GM19468 (cell line): ENCODE measurements around the gene CDC42BPA.
"Not testable (repeated sequence)": the region's sequence is repeated elsewhere in the genome, so short reads cannot be mapped to it uniquely, and the experiment has no call there.

Experiments used
- ATAC-seq: cut with Tn5 transposase; IDR thresholded peaks from one replicate; pipeline ENCODE4 v1.9.1; 2021; ENCODE audit warnings: mild to moderate bottlenecking, moderate library complexity, moderate number of reproducible peaks; ENCODE audit not compliant: unreplicated experiment; ENCODE audit errors: extremely low read depth

The CDC42BPA gene

DNA sequence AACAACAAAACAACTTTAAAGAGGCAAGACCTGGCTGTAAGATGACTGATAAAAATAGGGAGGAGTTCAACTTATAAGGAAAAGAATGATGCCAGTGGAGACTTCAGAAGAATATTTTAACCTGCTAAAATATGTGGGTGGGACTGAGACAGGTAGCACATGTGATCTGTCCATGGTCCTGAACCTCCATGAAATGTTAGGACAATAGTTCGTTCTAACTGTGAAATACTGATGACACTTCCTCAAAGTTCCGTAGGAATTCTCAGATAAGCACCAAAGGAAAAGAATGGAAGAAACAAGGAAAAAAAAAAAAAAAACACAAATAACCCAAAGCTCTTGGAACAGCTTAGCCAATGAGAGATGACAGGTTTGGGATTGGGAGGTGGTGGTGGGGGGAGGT is 44.7 kb downstream of the CDC42BPA start:
- ATAC-seq = no peak

DNA sequence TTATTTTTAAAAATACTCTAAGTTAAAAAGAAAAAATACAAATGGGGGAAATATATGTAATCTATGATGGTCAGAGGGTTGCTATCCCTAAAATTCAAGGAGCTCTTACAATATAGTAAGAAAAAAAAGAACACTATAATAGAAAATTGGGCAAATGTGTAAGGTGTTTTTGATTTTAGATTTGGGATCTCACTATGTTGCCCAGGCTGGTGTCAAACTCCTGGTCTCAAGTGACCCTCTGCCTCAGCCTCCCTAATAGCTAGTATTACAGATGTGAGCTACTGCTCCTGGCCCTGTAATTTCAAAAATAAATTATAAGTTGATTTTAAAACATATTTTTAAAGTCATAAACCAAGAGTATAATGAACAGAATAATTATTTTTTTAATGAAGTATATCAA is 45.9 kb downstream of the CDC42BPA start:
- no peak for ATAC-seq

DNA sequence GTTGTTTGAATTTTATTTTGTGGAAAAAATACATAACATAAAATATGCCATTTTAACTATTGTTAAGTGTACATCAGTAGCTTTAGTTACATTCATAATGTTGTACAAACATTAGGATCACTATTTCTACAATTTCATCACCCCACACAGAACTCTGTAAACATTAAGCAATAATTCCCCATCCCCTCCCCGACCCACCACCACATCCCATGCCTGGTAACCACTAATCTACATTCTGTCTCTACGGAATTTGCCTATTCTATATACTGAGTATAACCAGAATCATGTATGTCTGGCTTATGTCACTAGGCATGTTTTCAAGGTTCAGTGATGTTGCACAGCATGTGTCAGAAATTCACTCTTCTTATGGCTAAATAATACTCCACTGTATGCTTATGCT is 47.7 kb downstream of the CDC42BPA start:
- no peak for ATAC-seq

DNA sequence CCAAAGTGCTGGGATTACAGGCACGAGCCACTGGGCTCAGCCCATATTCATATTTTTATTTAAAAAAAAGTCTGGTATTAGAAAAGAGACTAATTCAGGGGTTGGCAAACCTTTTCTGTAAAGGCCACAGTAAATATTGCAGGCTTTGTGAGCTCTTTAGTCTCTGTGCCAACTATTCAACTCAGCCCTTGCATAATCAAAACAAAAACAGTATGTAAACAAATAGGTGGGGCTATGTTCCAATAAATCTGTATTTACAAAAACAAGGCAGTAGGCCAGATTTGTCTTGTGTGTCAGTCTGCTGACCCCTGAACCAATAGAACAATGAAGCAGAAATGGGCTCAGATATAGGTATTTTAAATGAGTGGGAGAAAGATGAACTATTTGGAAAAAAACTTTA is 49.3 kb downstream of the CDC42BPA start:
- no peak for ATAC-seq

DNA sequence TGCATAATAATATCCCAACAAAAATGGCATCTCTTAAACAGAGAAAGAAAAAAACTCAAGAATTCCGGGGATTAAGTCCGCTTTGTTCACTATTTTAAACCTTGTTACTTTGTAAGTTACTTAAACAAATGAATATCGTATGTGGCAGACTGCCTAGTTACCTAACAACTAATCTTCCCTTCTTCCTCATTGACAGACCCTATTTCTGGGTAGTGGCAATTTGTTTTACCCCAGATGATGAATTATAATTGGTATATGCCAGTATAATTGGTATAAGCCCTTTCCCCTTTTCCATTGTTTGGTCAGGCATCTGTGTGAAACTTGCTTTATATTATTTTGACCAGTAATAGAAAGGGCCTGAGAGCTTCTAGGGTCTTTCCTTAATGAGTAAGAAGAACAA is 52.4 kb downstream of the CDC42BPA start:
- no peak for ATAC-seq

DNA sequence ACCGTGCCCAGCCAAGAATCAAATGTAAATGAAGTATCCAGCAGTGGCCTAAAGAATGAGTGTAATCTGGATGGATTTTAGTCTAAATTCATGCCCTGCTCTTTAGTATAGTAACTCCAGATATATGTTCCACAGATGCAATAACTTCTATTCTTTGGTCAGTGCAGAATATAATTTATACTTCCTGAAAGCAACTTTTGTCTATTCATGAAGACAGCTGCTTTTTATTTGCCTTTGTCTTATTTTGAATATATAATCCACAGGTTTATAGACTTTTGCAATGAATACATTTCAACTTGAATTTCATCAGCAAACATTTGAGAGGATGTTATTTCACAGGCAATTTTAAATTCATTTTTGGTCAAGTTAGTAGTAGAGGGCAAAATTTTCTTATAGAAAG is 54.4 kb downstream of the CDC42BPA start:
- no peak for ATAC-seq

DNA sequence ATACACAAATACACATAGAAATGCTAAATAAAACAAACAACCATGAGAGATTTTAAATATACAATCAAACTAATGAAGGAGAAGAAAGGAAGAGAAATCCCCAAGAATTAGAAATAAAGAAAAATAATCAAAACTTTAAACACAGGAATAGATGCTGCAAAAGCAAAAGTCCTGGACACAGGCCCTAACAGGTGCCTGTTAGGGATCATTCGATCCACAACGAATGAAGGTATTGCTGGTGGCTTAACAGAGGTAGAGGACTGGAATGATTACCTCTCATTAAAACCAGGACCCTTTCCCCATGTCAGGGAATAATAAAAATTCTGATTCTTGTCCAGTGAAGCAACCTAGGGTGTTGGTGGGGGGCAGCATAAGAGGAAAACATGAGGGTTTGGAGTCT is 56.8 kb downstream of the CDC42BPA start:
- no peak for ATAC-seq

DNA sequence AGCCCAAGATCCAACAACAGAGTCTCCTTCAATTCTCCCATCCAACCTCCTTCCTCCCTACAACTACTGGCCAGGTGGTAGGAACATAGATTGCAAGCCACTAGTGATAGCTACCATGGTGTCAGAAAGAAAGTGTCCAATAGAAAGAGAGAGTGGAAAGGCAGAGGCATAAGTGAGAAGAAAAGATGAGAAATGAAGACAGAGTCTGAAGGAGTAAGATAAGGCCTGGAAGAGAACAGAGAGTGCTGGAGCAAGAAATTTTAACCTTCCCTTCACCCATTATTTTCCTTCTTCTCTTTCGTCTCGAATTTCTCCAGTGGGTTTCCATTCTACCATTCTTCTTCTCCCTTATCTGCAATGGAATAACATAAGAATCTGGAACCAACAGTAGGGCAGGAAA is 57.9 kb downstream of the CDC42BPA start:
- no peak for ATAC-seq

DNA sequence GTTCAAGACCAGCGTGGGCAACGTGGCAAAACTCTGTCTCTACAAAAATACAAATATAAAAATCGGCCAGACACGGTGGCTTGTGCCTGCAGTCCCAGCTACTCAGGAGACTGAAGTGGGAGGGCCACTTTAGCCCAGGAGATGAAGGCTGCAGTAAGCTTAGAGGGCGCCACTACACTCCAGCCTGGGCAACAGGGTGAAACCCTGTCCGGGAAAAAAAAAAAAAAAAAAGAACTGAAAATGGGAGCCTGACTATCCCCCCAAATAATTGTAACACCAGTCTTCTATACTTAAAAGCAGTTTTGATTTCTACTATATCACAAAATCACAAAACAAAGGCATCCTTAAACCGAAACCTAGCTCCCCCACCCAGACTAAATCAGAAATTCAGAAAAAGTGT is 60.3 kb downstream of the CDC42BPA start:
- ATAC-seq = no peak

DNA sequence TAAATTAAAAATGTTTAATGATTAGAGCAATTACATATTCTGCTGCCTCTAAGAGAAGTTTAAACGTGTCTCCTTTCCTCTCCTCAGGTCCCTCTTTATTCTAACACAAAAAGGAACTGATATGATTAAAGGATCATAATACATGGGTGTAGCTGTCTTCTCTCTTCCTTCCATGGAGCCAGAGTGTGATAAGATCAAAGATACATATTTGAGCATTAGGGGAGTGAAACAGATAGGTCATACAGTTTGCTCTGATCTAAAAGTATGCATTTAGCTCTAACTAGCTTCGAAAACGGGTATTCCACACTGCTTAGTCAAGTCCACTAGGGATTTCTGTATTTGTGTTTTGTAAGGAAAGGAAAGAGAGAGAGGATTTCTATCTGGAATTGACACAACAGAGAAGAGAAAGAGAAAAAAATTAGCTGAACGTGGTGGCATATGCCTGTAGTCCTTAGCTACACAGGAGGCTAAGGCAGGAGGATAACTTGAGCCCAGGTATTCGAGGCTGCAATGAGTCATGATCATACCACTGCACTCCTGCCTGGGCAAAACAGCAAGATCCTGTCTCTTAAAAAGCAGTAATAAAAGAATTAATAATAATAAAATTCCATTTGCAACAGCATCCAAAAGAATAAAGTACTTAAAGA is 63.1 kb downstream of the CDC42BPA start:
- ATAC-seq = no peak

DNA sequence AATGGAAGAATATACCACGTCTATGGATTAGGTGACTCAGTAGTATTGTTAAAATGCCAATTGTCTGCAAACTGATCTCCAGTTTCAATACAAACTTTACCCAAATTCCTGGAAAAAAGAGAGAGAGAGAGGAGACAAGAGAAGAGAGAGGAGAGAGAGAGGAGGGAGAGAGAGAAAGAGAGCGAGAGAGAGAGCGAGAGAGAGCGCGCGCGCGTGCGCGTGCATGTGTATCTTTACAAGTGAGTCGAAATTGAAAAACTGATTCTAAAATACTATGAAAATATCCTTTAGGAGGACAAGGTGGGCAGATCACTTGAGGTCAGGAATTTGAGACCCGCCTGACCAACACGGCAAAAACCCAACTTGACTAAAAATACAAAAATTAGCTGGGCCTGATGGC is 65.2 kb downstream of the CDC42BPA start:
- no peak for ATAC-seq

DNA sequence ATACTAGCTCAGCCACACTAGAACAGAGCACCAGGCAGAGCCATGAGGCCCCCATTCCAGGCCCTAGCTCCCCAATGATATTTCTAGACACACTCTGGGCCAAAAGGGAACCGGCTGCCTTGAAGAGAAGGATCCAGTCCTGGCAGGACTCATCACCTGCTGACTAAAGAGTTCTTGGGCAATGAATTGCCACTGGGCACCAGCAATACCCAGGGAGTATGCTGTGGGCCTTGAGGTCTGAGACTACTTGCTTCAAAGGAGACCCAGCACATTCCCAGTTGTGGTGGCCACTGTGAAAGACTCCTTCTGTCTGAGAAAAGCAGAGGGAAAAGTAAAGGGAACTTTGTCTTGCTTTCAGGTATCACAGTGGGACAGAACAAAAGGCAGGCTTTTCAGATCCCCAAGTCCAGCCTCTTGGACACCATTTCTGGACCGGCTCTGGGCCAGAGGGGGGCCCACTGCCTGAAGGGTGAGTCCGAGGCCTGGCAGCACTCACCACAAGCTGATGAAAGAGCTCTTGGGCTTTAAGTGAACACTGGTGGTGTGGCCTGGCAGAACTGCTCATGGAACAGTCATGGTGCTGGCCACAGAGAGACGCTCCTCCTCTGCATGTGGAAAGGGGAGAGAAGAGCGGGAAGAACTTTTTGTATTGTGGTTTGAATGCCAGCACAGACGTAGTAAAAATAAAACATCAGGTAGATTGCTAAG is 72.5 kb downstream of the CDC42BPA start:
- ATAC-seq = no peak

DNA sequence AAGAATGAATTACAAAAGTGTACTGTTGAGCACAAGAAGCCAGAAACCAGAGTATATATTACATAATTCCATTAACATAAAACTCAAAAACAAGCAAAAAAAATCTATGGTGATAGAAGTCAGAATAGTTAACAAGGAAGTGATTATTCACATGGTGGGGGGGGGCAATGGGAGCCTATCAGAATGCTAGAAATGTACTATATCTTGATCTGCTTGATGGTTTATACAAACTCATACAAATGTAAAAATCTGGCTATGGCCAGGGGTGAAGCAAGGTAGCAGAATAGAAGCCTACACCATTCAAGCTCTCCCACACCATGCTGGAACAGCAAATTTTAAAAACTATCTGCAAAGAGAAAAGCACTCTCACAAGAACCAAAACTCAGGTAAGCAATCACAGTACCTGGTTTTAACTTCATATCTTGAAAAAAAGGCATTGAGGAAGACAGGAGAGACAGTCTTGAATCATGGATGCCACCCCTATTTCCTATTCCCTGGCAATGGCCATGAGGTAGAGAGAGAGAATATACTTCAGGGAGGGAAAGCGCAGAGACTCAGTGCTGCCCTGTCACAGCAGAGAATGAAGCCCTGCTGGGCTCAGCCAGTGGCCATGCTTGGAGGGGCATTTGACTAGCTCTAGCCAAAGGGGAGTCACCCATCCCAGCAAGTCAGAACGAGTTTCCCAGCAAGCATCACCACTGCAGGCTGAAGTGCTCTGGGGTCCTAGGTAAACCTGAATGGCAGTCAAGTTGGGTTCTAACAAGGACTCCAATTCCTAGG is 73.8 kb downstream of the CDC42BPA start:
- ATAC-seq = no peak

DNA sequence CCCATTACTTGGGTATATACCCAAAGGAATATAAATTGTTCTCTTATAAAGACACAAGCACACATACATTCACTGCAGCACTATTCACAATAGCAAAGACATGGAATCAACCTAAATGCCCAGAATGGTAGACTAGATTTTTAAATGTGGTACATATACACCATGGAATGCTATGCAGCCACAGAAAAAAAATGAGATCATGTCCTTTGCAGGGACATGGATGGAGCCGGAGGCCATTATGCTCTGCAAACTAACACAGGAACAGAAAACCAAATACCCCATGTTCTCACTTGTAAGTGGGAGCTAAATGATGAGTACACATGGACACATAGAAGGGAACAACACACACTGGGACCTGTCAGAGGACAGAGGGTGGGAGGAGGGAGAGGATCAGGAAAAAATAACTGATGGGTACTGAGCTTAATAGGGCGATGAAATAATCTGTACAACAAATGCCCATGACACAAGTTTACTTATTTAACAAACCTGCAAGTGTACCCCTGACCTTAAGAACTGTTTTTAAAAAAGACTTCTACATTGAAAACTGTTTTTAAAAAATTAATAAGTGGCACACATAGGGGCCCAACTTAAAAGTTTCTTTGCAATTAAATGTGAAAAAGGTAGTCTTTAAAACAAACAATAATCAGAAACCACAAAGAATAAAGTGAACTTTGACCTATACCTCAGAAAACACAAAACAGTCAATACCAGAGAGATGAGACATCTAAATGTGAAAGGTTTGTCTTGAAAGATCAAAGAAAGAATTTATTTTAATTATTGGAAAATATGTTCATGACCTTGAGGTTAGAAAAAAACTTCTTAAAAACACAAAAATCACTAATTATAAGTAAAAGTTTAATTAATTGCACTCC is 75.2 kb downstream of the CDC42BPA start:
- no peak for ATAC-seq

DNA sequence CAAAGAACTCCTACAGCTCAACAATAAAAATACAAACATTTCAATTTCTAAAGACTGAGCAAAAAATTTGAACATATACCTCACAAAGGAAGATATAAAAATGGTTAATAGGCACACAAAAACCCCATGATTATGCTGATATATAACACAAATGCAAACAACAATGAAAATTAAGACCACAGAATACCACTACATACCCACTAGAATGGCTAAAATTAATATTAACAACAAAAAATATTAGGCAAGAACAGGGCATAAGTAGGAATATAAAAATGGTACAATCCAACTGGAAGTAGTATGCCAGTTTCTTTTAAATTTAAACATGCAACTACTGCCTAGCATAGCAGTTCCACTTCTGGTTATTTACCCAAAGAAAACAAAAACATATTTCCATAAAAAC is 77.3 kb downstream of the CDC42BPA start:
- ATAC-seq = no peak

DNA sequence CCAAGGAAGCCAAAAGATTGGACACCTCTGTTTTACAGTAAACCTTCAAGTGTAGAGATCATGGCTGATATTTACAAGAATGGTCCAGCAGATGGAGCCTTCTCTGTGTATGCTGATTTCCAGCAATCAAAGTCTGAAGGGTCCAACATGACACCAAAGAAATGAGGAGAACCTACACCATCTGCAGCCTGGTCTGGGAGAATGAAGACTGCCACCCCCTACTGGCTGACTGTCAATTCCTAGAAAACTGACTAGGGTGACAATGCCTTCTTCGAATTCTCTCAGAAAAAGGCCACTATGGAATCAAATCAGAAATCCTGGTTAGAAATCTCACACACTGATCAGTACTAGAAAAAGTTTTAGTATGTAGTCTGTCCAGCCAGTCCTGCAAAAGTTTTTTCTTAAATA is 83.3 kb downstream of the CDC42BPA start:
- no peak for ATAC-seq

DNA sequence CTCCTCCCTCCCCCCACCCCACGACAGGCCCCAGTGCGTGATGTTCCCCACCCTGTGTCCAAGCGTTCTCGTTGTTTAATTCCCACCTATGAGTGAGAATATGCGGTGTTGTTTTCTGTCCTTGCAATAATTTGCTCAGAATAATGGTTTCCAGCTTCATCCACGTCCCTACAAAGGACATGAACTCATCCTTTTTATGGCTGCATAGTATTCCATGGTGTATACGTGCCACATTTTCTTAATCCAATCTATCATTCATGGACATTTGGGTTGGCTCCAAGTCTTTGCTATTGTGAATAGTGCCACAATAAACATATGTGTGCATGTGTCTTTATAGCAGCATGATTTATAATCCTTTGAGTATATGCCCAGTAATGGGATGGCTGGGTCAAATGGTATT is 87.2 kb downstream of the CDC42BPA start:
- ATAC-seq = not testable (repeated sequence)

DNA sequence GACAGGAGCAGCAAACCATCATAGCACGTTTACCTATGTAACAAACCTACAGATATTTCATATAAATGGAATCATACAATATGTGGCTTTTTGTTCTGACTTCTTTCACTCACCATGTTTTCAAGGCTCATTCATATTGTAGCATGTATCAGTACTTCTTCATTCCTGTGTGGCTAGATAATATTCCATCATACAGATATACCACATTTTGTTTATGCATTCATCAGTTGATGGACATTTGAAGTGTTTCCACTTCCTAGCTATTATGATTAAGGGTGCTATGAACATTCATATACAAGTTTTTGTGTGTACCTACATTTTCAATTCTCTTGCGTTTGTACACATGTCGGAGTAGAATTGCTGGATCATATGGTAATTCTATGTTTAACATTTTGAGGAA is 90.1 kb downstream of the CDC42BPA start:
- no peak for ATAC-seq

DNA sequence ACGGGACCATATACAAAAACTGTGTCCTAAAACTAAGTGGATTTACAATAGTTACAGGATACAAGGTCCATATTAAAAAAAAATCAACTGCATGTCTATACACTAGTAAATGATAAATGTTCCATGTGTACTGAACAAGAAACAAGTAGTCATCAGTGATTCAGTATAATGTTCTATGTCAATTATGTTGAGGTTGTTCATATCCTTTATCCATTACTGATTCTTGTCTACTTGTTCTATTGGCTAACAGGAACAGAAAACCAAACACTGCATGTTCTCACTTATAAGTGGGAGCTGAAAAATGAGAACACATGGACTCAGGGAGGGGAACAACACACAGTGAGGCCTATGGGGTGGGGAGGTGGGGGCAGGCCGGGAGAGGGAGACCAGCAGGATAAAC is 90.5 kb downstream of the CDC42BPA start:
- no peak for ATAC-seq

DNA sequence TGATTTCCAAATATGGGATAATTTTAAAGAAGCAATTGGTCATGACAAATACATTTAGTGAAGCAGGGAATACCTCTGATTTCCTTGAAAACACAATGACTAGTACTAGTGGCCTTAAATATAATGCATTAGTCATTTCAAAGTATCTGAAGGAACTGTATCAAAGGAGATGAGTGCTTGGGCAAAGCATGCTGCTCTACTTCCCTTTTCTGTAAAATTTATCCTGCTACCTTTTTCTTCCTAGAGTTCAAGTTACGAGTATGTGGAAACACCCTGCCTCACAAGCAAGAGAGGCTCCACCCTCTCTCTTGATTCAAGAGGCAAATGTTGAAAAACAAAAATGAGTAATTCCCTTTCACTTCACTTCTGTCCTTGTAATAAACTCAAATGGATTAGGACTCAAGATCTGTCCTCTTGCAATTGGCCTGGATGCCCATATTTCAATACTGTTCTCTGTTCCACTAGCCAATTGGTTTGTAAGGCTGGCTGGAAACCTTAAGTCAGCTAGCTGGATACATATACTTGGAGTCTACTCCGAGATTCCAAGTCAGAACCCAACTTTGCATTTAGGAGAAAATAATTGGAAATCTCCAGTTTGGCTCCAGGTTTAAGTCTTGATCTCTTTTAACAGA is 92.5 kb downstream of the CDC42BPA start:
- ATAC-seq = no peak
